HG03442 (cell line): ENCODE measurements around the gene ANKS1B.
"Not testable (repeated sequence)": the region's sequence is repeated elsewhere in the genome, so short reads cannot be mapped to it uniquely, and the experiment has no call there.

Experiments
- ATAC-seq: cut with Tn5 transposase; IDR thresholded peaks from one replicate; pipeline ENCODE4 v1.9.1; 2021; ENCODE audit warnings: mild to moderate bottlenecking, moderate library complexity; ENCODE audit not compliant: unreplicated experiment

Gene ANKS1B

GRCh38 chr12:99388671-99389195, 596.0 kb downstream of the ANKS1B start:
- ATAC-seq, result no peak

- no peak for ATAC-seq
These were observed 597.1 kb downstream of the ANKS1B start for GRCh38 chr12:99387661-99388060.

- ATAC-seq, result peak; percentile 43
These were observed 597.8 kb downstream of the ANKS1B start for GRCh38 chr12:99386907-99387306.

GRCh38 chr12:99383258-99383657, 601.5 kb downstream of the ANKS1B start:
- ATAC-seq, result no peak

GRCh38 chr12:99381992-99382391, 602.7 kb downstream of the ANKS1B start:
- peak; percentile 95 for ATAC-seq

- ATAC-seq, result no peak
These were observed 604.0 kb downstream of the ANKS1B start for GRCh38 chr12:99380701-99381100.

- ATAC-seq, result no peak
These were observed 610.7 kb downstream of the ANKS1B start for GRCh38 chr12:99374023-99374422.

GRCh38 chr12:99372257-99372920, 612.3 kb downstream of the ANKS1B start:
- no peak for ATAC-seq

- no peak for ATAC-seq
These were observed 614.2 kb downstream of the ANKS1B start for GRCh38 chr12:99370421-99371138.

GRCh38 chr12:99367181-99367580, 617.6 kb downstream of the ANKS1B start:
- no peak for ATAC-seq

- no peak for ATAC-seq
These were observed 632.5 kb downstream of the ANKS1B start for GRCh38 chr12:99352269-99352668.

- ATAC-seq, result no peak
These were observed 640.8 kb downstream of the ANKS1B start for GRCh38 chr12:99343960-99344359.

GRCh38 chr12:99339663-99340062, 645.1 kb downstream of the ANKS1B start:
- no peak for ATAC-seq

- no peak for ATAC-seq
These were observed 650.3 kb downstream of the ANKS1B start for GRCh38 chr12:99334285-99335056.

- no peak for ATAC-seq
These were observed 651.7 kb downstream of the ANKS1B start for GRCh38 chr12:99332936-99333591.

- ATAC-seq, result no peak
These were observed 654.5 kb downstream of the ANKS1B start for GRCh38 chr12:99330216-99330615.

GRCh38 chr12:99321210-99321609, 663.5 kb downstream of the ANKS1B start:
- ATAC-seq, result not testable (repeated sequence)

- no peak for ATAC-seq
These were observed 673.4 kb downstream of the ANKS1B start for GRCh38 chr12:99311373-99311772.

- no peak for ATAC-seq
These were observed 674.9 kb downstream of the ANKS1B start for GRCh38 chr12:99309812-99310211.

- no peak for ATAC-seq
These were observed 681.9 kb downstream of the ANKS1B start for GRCh38 chr12:99302874-99303273.

GRCh38 chr12:99287136-99287535, 697.6 kb downstream of the ANKS1B start:
- ATAC-seq, result no peak
